H7 (cell line): Measurements from ENCODE around the gene MYO7A. TPM values are rescaled to one million over a fixed set of nuclear protein-coding genes. Genes with fewer than 3 reads are reported as not detected.

ENCODE experiments used
- DNase-seq: peaks from one replicate; pipeline ENCODE4 v3.0.0; 2012
- H3K27me3 ChIP-seq: 2 replicates; pipeline ENCODE4 v1.6.0; 2011; ENCODE audit warnings: mild to moderate bottlenecking, low read length; ENCODE audit not compliant: control insufficient read depth, insufficient read depth
- H3K36me3 ChIP-seq: replicated peaks from 2 replicates; pipeline ENCODE4 v1.5.1; 2011; ENCODE audit warnings: low read length; ENCODE audit not compliant: control insufficient read depth, insufficient read depth
- H3K4me3 ChIP-seq: 2 replicates; pipeline ENCODE4 v1.5.1; 2011; ENCODE audit warnings: low read depth, mild to moderate bottlenecking, control low read depth, low read length, moderate library complexity; ENCODE audit not compliant: insufficient read depth
- total RNA-seq: library from RNA; depleted of rRNA; stranded (reverse); fragments of >200 nt; shearing (Covaris generic); gene quantifications from 2 replicates; pipeline ENCODE4 v1.2.3, GENCODE V29; 2014

Gene MYO7A
- total RNA-seq, 1 experiment from 2014 or later: 2.2 TPM

GRCh38 chr11:77147668-77148321 lies 19.7 kb downstream of the MYO7A start:
- peaks cover 5% of the 10 kb centered on the region for H3K27me3 ChIP-seq
- no peaks in the 10 kb centered on the region for H3K36me3 ChIP-seq
- peak; percentile 99 for DNase-seq
- H3K4me3 ChIP-seq: peak overlapping the region; percentile 63

DNA sequence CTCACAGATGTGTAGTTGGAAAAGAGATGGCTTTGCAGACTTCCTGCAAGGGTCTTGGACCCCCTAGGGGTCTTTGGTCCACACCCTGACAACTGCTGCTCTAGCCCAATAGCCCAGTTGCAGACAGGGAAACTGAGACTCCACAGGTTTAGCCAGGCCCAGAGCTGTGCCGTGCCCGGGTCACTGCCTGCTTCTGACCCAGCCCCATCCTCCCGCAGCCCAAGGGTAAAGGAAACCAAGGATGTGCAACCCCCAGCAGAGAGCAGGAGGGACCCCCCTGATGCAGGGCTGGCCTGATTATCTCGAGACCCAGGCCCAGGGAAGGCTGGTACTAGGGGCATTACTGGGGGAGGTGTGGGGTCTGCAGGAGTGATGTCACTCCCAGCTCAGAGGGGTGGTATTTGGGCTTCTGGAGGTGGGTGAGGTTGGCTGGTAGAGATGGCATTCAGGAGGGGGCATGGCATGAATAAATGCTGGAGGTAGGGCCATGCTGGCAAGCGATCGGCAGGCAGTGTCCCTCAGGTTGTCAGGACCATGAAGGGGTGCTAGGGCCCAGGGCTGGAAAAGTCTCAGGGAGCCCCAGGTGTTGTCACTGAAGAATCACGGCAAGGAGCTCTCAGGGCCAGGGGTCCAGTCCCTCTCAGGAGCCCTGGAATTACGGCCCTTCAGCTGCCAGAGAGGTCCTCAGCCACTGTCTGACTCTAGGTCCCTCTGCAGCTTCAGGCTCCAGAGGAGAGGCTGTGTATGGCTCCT lies 21.1 kb downstream of the MYO7A start:
- Histone ChIP-seq H3K27me3 (peaks cover 5% of the 10 kb centered on the region), H3K36me3 (no peaks in the 10 kb centered on the region), H3K4me3 (no peak overlapping the region)
- no peak for DNase-seq

DNA sequence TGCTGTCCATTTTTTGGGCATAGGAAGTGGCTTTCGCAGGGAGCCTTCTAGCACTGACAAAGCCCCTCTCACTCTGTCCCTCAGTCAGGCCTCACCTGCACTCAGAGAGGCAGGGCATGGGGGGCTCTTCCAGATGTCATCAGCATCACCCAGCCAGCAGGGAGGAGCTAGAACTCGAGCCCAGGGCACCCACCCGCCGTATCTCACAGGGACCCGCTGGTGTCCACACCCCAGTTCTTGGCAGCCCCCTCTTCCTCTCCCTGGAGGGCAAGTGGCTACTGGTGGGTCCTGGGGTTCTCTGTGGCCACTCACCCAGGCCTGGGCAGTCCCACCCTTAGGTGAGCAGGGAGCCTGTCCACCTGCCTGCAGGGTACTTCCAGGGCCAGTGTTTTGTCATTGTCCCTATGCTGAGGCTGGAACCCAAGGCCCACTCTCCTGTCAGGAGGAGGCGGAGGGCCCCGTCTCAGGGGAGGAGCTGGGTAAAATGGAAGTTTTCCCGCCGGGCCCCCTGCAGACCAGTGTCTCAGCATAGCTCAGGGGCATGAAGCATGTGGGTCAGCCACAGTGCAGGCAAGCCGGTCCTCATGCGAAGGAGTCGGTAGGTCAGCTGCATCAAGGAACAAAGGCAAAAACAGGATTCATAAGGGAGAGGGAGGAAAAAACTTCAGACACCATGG lies 21.8 kb downstream of the MYO7A start:
- no peak overlapping the region for H3K4me3 ChIP-seq
- peaks cover 5% of the 10 kb centered on the region for H3K27me3 ChIP-seq
- DNase-seq: peak; percentile 72
- no peaks in the 10 kb centered on the region for H3K36me3 ChIP-seq

DNA sequence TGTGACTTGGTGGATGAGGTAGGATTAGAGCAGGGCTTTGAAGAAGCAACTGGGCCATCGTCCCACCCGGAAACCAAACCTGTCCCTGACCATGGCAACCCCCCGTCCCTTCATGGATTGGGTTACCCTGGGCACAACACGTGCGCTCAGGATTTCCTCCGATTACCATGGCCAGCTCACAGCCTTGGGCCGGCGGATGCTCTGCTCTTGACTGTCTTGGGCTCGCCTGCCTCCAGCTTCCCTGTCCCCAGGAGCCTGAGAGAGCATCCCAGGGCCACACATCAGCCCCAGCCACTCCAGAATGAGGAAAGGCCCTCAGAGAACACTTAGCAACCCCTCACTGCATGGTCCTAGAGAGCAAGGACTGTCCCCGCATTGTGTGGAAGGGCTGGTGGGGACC lies 22.8 kb downstream of the MYO7A start:
- peaks cover 5% of the 10 kb centered on the region for H3K27me3 ChIP-seq
- DNase-seq: no peak
- H3K36me3 ChIP-seq: no peaks in the 10 kb centered on the region
- no peak overlapping the region for H3K4me3 ChIP-seq

DNA sequence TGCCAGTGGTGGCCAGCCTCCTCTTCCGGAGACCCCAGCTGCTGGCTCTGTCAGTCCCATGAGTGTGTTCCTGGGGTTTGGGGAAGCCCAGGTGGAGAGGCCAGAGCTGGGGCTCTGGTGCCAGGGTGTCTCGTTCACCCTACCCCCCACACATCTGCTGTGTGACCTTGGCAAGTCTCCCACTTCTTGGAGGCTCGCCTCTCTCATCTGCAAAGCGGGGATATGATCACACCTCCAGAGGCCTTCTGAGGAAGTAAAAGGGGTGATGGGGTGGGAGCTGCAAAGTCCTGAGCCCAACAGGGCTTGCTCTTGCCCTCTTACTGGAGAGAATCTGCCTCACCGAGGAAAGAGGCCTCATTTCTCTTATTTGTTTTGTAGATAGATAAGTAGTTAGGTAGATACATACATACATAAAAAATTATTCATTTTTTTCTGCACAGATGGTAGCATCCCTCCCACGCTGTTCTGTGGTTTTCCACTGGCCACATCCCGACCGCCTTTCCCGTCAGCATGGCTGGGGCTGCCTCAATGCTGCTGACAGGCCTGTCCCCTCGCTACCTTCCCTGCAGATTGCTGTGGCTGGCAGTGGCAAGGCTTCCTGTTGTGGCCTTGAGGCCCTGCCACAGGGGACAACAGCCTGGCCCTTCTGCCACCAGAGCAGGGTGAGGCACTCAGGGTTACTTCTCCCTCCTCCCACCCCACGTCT lies 23.9 kb downstream of the MYO7A start:
- H3K27me3 ChIP-seq: peaks cover 4% of the 10 kb centered on the region
- H3K4me3 ChIP-seq: no peak overlapping the region
- no peaks in the 10 kb centered on the region for H3K36me3 ChIP-seq
- DNase-seq: no peak

- Histone ChIP-seq H3K36me3 (no peaks in the 10 kb centered on the region), H3K27me3 (no peaks in the 10 kb centered on the region), H3K4me3 (no peak overlapping the region)
- DNase-seq: no peak
Observed at GRCh38 chr11:77152846-77153245, 24.8 kb downstream of the MYO7A start.

- Histone ChIP-seq H3K27me3 (no peaks in the 10 kb centered on the region), H3K4me3 (no peak overlapping the region), H3K36me3 (no peaks in the 10 kb centered on the region)
- no peak for DNase-seq
Observed at GRCh38 chr11:77153276-77154185, 25.5 kb downstream of the MYO7A start.

GRCh38 chr11:77154381-77155081 lies 26.5 kb downstream of the MYO7A start:
- Histone ChIP-seq H3K27me3 (no peaks in the 10 kb centered on the region), H3K36me3 (no peaks in the 10 kb centered on the region), H3K4me3 (no peak overlapping the region)
- no peak for DNase-seq

- no peaks in the 10 kb centered on the region for H3K27me3 ChIP-seq
- no peaks in the 10 kb centered on the region for H3K36me3 ChIP-seq
- no peak overlapping the region for H3K4me3 ChIP-seq
- DNase-seq: no peak
Observed at GRCh38 chr11:77155082-77155475, 27.0 kb downstream of the MYO7A start.

DNA sequence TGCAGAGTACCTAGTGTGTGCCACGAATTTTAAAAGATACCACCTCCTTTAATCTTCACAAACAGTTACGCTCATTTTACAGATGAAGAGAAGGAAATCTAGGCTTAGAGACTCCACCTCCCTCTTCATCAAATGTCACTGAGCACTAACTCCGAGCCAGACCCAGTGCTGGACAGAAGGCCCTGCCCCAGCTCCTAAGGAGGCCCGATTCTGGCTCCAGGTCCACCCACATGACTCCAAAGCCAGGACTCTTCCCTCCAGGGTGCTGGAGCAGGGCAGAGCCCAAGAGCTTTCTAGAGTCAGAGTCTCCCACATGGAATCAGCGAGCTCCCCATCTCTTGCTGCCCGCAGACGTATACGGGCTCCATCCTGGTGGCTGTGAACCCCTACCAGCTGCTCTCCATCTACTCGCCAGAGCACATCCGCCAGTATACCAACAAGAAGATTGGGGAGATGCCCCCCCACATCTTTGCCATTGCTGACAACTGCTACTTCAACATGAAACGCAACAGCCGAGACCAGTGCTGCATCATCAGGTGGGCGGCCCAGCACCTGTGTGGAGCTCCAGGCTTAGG lies 27.6 kb downstream of the MYO7A start:
- Histone ChIP-seq H3K4me3 (no peak overlapping the region), H3K36me3 (no peaks in the 10 kb centered on the region), H3K27me3 (no peaks in the 10 kb centered on the region)
- no peak for DNase-seq

DNA sequence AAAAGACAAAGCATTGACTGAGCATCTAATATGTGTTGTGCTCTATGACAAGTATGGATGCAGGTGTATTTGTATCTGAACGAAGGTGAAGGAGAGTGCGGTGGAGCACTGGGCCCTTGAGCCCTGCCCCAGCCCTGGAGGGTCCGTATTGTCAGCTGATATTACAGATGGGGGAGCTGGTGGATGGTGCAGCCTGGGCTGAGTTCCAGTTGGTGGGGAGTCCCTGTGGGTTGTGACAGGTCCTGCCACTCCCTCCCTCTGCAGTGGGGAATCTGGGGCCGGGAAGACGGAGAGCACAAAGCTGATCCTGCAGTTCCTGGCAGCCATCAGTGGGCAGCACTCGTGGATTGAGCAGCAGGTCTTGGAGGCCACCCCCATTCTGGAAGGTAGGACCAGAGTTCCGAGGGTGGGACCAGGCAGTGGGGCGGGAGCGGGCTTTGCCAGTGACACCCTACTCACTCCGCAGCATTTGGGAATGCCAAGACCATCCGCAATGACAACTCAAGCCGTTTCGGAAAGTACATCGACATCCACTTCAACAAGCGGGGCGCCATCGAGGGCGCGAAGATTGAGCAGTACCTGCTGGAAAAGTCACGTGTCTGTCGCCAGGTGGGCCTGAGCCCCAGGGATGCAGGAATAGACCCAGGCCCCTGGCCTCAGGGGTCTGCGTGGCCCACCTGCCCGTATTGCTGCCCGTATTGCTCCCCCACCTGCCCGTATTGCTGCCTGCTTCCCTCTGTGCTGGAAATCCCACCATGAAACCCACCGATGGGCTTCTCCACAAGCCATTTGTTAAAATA lies 28.6 kb downstream of the MYO7A start:
- Histone ChIP-seq H3K4me3 (no peak overlapping the region), H3K36me3 (no peaks in the 10 kb centered on the region), H3K27me3 (no peaks in the 10 kb centered on the region)
- DNase-seq: no peak

- H3K27me3 ChIP-seq: no peaks in the 10 kb centered on the region
- no peak for DNase-seq
- H3K36me3 ChIP-seq: no peaks in the 10 kb centered on the region
- no peak overlapping the region for H3K4me3 ChIP-seq
Observed at GRCh38 chr11:77158041-77158695, 30.1 kb downstream of the MYO7A start.
